Type B pancreatic cell (in vitro differentiated cells): ENCODE measurements around the gene NECTIN4. TPM values are rescaled to one million over a fixed set of nuclear protein-coding genes. Genes with fewer than 3 reads are reported as not detected.
A peak's percentile ranks its signal among the peaks of the same experiment; 100 is the strongest.

Experiments
- DNase-seq: peaks from one replicate; pipeline ENCODE4 v3.0.0; 2021; ENCODE audit warnings: mixed read lengths; ENCODE audit not compliant: unreplicated experiment; ENCODE audit errors: extremely low spot score
- H3K27ac Mint-ChIP-seq: 2 replicates; pipeline ENCODE4 v1.8.0; 2021; ENCODE audit warnings: mild to moderate bottlenecking, mixed read lengths
- H3K27me3 Mint-ChIP-seq: 2 replicates; pipeline ENCODE4 v1.8.0; 2021; ENCODE audit warnings: mixed read lengths
- H3K36me3 Mint-ChIP-seq: 2 replicates; pipeline ENCODE4 v1.8.0; 2021; ENCODE audit warnings: mixed read lengths
- H3K4me1 Mint-ChIP-seq: one replicate; pipeline ENCODE4 v1.8.0; 2021; ENCODE audit warnings: mixed read lengths; ENCODE audit not compliant: unreplicated experiment
- H3K4me3 Mint-ChIP-seq: 2 replicates; pipeline ENCODE4 v1.8.0; 2021; ENCODE audit warnings: mild to moderate bottlenecking, mixed read lengths
- H3K9me3 Mint-ChIP-seq: 2 replicates; pipeline ENCODE4 v1.8.0; 2021; ENCODE audit warnings: mixed read lengths
- CTCF ChIP-seq: fragments of 200-600 bp; sonication (generic); conservative IDR thresholded peaks from 2 replicates; pipeline ENCODE4 v1.5.0; 2021; ENCODE audit warnings: antibody characterized with exemption, mild to moderate bottlenecking
- total RNA-seq: library from RNA; stranded (reverse); gene quantifications from 2 replicates; pipeline ENCODE4 v1.2.1, GENCODE V29; 2021; ENCODE audit warnings: low replicate concordance

Gene NECTIN4
- total RNA-seq, 1 donor from 2014 or later = 57.7 TPM

GRCh38 chr1:161047436-161048420, 41.6 kb downstream of the NECTIN4 start:
- no peaks in the 10 kb centered on the region for H3K27me3 Mint-ChIP-seq
- peaks cover 8% of the 10 kb centered on the region for H3K4me1 Mint-ChIP-seq
- peaks cover 9% of the 10 kb centered on the region for H3K9me3 Mint-ChIP-seq
- H3K4me3 Mint-ChIP-seq = peak overlapping the region; percentile 67
- no peak for DNase-seq
- H3K36me3 Mint-ChIP-seq = peaks cover 18% of the 10 kb centered on the region
- H3K27ac Mint-ChIP-seq = peak overlapping the region; percentile 63
- TF ChIP-seq CTCF = no peak

- H3K27me3 Mint-ChIP-seq = no peaks in the 10 kb centered on the region
- no peak for DNase-seq
- TF ChIP-seq CTCF = no peak
- H3K9me3 Mint-ChIP-seq = peaks cover 9% of the 10 kb centered on the region
- peak overlapping the region; percentile 96 for H3K4me3 Mint-ChIP-seq
- peak overlapping the region; percentile 97 for H3K27ac Mint-ChIP-seq
- peaks cover 8% of the 10 kb centered on the region for H3K4me1 Mint-ChIP-seq
- H3K36me3 Mint-ChIP-seq = peaks cover 27% of the 10 kb centered on the region
Measured at GRCh38 chr1:161046605-161047228, 42.6 kb downstream of the NECTIN4 start.

- Mint-ChIP-seq H3K36me3 (peaks cover 30% of the 10 kb centered on the region), H3K27ac (peak within 1 kb of the TSS; percentile 97), H3K4me1 (peaks cover 8% of the 10 kb centered on the region), H3K4me3 (peak within 1 kb of the TSS; percentile 96), H3K9me3 (peaks cover 9% of the 10 kb centered on the region), H3K27me3 (no peaks in the 10 kb centered on the region)
- DNase-seq = peak; percentile 95
- no peak for TF ChIP-seq CTCF
Measured at GRCh38 chr1:161045736-161046604, 43.4 kb downstream of the NECTIN4 start, which contains the start of gene USF1. Gene USF1, minus strand, starts transcription at chr1:161045977. Its CDS starts 2,702 bp downstream, at chr1:161043275.

GRCh38 chr1:161044908-161045735, 44.2 kb downstream of the NECTIN4 start:
- TF ChIP-seq CTCF = no peak
- no peak for DNase-seq
- H3K36me3 Mint-ChIP-seq = peaks cover 30% of the 10 kb centered on the region
- peak overlapping the region; percentile 96 for H3K4me3 Mint-ChIP-seq
- peaks cover 8% of the 10 kb centered on the region for H3K4me1 Mint-ChIP-seq
- H3K27me3 Mint-ChIP-seq = no peaks in the 10 kb centered on the region
- H3K9me3 Mint-ChIP-seq = peaks cover 9% of the 10 kb centered on the region
- H3K27ac Mint-ChIP-seq = peak overlapping the region; percentile 97
